NCI-H187 treated with DMSO at 0.1 percent for 48 hours (cell line): ENCODE results near the gene SLC16A2.
"Not testable (repeated sequence)": the region's sequence is repeated elsewhere in the genome, so short reads cannot be mapped to it uniquely, and the experiment has no call there.

Experiments used
- DNase-seq: peaks from one replicate; lab custom pipeline; 2025; lab: John Stamatoyannopoulos, UW

Gene SLC16A2

DNA sequence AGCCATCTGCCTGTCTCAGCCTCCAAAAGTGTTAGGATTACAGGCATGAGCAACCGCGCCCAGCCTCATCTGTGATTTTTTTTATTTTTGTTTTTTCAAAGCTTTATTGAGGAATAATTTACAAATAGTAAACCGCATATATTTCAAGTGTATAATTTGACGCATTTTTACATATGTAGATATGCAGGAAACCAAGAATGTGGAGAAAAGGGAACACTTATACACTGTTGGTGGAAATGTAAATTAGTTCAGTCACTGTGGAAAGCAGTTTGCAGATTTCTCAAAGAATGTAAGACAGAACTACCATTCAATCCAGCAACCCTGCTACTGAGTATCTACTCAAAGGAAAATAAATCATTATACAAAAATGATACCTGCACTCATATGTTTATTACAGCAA lies 85.9 kb downstream of the SLC16A2 start:
- no peak for DNase-seq

DNA sequence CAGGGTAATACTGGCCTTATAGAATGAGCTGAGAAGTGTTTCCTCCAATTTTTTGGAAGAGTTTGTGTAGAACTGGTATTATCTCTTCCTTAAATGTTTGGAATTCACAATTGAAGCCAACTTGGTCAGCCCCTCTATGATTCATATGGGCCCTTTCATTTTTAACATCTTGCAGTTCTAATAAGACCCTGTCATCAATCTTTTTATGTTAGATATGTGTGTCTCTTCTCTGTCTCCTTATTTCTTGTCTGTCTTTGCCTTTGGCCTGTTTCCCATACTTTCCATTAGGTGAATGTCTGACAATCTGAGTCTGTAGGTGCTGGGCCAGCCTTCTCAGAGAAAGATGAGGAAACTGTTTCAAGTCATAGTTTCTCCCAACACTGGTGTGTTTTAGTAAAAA lies 88.7 kb downstream of the SLC16A2 start:
- DNase-seq, result no peak

DNA sequence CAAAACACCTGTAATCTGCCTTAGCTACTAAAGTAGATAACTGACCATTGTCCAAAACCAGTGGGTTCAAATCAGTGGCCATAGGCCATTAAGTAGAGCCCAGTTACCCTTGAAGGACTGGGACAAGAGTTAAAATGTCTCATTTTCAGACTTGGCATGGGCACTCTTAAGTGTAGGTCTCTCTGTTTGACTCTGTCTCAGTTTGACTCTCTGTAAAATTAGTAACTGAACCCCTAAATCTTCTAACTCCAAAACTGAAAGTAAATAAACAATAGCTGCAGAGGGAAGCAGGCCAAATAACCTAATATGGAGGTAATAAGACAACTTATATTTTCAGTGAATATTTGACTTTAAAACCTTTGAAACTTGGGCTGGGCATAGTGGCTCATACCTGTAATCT lies 89.1 kb downstream of the SLC16A2 start:
- DNase-seq, result no peak

DNA sequence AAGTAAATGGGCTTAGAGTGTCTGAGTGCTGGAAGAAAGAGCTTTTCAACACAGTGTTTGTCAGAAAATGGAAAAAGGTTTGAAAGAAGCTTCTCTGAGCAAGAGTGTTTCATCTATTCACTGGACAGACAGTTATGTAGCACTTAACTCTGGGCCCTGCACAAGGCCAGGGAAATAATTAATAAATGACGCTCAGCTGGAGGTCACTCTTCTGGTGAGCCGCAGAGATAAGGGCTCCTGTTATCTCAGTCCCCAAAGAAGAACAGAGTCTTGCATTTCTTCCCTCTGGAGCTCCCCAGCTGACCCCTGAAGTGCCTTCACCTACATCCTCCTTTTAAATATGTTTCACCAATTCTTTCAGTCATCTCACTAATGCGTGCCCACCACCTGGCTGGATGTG lies 90.4 kb downstream of the SLC16A2 start:
- DNase-seq, result no peak

GRCh38 chrX:74514384-74514783 lies 93.1 kb downstream of the SLC16A2 start:
- no peak for DNase-seq

GRCh38 chrX:74515356-74515755 lies 94.1 kb downstream of the SLC16A2 start:
- no peak for DNase-seq

- DNase-seq, result not testable (repeated sequence)
These were observed 94.7 kb downstream of the SLC16A2 start for GRCh38 chrX:74516013-74516412.

DNA sequence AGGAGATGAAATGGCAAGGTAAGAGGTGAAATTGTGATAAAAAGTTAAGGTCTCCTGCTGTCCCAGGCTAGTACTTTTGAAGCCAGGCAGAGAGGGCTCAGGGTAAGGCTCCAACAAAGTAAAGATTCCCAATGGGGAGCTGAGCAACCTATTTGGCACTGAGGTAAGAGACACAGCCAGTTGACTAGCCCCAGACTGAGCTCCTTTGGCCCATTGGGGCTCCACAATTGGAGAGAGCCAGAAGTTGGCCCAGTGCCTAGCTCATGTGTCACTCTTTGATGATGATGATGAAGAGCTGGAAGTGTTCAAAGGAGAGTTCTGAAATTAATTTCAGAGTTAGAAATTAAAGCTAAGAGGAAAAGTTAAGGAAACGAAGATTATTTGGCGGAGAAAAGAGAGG lies 98.6 kb downstream of the SLC16A2 start:
- DNase-seq, result no peak

DNA sequence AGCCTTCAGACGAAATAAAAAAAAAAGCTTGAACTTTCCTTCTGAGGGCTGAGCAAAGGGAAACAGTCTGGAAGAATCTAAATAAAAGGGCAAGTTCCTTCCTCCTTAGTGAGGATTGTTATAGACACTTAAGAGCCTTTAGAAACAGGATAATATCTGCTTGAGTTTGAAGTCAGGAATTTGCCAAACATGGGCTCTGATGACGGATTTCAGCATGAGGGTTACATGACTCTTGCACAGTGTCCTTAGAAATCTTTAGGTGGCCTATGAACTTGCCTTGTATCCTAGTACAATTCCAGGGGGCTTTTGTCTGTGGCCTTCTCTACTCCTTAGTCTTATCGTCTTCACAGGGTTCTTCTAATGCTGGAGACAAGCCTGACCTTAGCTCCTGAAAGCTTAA lies 99.0 kb downstream of the SLC16A2 start:
- DNase-seq, result no peak

DNA sequence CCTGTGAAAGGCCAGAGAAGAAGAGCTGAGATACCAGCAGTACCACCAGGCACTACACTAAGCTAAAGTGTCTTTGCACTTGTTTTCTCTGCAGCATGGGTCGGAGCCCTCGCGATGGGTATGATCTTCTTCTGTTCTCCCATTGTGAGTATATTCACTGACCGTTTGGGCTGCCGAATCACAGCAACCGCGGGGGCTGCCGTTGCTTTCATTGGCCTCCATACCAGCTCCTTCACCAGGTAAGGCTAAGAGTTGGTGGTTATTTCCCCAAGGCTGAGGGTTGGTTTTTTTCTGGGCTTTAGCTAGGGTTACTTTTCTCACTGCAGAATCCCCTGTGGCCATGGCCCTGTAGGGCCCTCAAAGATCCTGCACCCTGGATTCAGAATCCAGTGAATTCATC lies 99.6 kb downstream of the SLC16A2 start:
- DNase-seq, result no peak

DNA sequence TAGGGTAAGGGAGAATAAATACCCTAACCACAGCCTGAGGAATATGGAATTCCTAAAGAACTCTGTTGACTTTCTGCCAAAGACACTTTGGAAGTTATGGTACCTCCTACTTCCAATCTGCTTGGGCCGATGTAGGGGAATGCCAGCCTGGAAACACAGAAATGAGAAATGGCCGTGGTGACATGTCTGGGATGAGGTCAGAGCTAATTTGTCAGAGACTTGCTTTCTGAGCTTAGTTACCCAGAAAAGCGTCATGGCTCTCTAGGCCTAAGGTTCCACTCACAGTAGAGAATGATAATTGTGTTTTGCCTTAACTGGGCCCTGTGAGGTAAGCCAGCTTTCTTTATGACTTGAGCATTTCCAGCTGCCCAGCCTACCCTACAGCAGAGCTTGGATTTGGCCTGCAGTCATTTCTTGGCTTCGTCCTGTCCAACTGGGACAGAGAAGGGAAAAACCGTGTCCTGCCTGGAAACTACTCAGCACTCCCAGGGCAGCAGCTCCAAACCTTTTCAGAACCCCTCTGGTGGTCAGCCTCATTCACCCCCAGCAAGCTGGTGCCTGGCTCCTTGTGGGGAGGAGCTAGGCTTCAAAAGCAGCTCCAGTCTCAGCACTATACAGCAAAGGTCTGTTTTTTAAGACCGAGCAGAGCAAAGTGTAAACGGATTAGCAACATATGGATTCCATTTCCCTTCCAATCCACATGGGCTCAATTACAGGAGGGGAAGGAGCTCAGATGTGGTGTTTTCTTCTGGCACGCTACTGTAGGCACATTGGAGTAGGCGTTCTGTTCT lies 100.9 kb downstream of the SLC16A2 start:
- no peak for DNase-seq

GRCh38 chrX:74523224-74523623 lies 101.9 kb downstream of the SLC16A2 start:
- no peak for DNase-seq

- no peak for DNase-seq
These were observed 102.8 kb downstream of the SLC16A2 start for GRCh38 chrX:74523870-74524735.

DNA sequence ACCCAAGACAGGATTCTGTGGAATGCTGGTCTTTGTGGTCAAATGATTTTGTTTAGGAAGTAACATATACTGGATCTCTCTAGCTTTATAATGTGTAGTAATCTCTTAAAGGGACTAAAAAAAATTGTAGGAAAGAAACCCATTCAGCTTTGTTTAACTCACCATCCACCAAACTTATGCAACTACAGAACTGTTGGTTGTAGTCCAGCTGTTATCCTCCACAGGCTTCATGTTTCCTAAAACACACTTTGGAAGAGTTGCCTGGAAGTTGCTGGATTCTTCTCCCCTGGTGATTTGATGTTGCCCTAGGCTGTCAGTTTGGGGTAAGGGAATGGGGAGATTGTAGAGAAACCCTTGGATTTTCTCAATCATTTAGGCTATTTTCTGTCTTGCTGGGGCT lies 103.8 kb downstream of the SLC16A2 start:
- DNase-seq, result no peak

GRCh38 chrX:74526764-74527163 lies 105.5 kb downstream of the SLC16A2 start:
- DNase-seq, result no peak

- DNase-seq, result no peak
These were observed 106.1 kb downstream of the SLC16A2 start for GRCh38 chrX:74527350-74527749.

DNA sequence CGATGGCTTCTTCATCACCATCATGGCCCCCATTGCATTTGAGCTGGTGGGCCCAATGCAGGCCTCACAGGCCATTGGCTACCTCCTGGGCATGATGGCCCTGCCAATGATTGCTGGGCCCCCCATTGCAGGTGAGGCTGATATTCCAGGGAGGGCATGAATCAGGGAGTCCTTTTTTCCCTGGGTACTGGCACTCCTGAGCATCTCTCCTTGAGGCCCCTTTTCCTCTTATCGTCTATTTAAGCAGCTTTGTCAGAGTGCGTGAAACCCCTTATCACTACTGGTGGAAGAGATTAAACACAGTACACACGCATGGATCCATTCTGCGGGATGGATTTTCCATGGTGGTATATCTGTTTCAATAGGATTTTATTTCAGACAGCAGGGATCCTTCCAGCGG lies 108.0 kb downstream of the SLC16A2 start:
- no peak for DNase-seq

GRCh38 chrX:74531081-74531480 lies 109.8 kb downstream of the SLC16A2 start:
- DNase-seq, result no peak

DNA sequence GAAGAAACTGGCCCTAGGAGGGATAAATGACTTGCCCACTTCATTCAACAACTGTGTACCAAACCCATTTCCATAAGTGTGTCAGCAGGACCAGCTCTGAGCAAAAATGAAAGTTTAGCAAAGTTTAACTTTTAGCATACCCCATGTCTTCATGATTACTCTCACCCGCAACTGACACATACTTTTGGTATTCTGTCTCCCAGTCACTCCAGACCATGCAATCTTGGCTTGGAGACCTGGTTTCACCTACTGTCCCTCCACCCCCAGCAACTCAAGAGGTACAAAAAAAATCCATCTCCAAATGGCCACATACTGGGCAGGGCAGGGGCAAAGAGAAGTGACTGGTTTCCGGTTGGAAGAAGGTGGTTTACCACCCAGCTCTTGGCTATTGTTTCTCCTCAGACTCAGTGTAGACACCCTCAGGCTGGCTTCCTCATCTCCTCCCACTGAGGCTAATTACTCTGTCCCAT lies 113.3 kb downstream of the SLC16A2 start:
- no peak for DNase-seq

- no peak for DNase-seq
These were observed 113.8 kb downstream of the SLC16A2 start for GRCh38 chrX:74535086-74535407.

- no peak for DNase-seq
These were observed 114.3 kb downstream of the SLC16A2 start for GRCh38 chrX:74535408-74536151.

DNA sequence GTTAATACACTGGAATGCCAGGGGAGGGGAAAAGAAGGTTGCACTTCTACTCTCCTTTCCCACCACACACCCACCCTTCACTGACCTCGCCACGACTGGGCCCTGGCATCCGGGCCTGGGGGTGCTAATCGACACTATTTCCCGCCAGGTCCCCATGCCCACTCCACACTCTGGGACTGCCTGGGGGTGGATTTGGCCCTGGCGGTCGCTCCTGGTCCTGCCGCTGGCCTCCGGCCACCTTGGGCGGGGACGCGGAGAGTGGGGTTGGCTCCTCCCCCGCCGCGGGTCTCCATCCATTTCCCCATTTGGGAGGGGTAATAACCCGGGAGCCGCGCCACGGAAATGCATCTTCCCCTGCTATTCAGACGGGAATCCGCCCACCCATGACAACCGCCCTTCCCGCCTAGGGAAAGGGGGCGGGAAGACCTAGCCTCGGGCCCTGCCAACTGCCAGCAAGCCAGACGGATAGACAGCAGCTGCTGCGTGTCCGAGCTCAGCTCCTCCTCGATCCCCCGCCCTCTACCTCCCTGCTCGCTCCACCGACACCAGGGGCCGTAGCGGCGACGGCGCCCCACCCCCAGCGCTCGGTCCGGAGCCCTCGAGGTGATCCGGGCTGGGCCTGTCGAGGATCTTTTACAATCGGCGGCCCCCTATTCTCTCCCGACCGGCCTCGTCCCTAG lies 115.0 kb downstream of the SLC16A2 start:
- DNase-seq, result no peak
